ENCODE data around the gene EFNA1. TPM values are rescaled to one million over a fixed set of nuclear protein-coding genes. Genes with fewer than 3 reads are reported as not detected.

The EFNA1 gene
- total and polyA plus RNA-seq, 2 of the 8 experiments (the other 6 are each of a cell fraction or from before 2014, with no cell fraction given), result 4.9 to 14.6 TPM

- H3K4me1 ChIP-seq (replicated peaks in 1 of 4; ENCODE audit: control insufficient read depth in 3 of 4, insufficient read depth in 4 of 4, low read length in 3 of 4), result peaks cover 3 to 23% (median 8%) of the 10 kb centered on the region in 4 experiments; a peak in 6 of 7 replicates
- H3K9ac ChIP-seq (replicated peaks in 1 of 4; ENCODE audit: extremely low read depth in 1 of 4, low read depth in 3 of 4, low read length in 3 of 4), result peak within 1 kb of the TSS; percentile 8 to 66 (median 50); a peak in 6 of 7 replicates
- H3K27me3 ChIP-seq (replicated peaks in 1 of 4; ENCODE audit: control insufficient read depth in 3 of 4, extremely low read depth in 1 of 4, insufficient read depth in 3 of 4, low read length in 3 of 4), result no peaks in the 10 kb centered on the region
- peak within 1 kb of the TSS; percentile 94 for H3K56ac ChIP-seq (replicated peaks; ENCODE audit: insufficient read length, low read depth, low read length)
- POLR2A ChIA-PET (ENCODE audit: partially characterized antibody), result interaction anchor here (0.7 to 20.5 kb wide), 21 partner anchors 12 to 147 kb away, joined by 3 to 512 read pairs (median 4); partner anchors contain the start of genes CLK2, DPM3, EFNA4 and MTX1
- H3K27ac ChIP-seq (ENCODE audit: low read depth, low read length), result peak within 1 kb of the TSS; percentile 68
- peak within 1 kb of the TSS; percentile 88 for H2BK5ac ChIP-seq (ENCODE audit: low read depth, low read length)
- H4K5ac ChIP-seq (ENCODE audit: insufficient read length, low read depth, low read length), result peak within 1 kb of the TSS; percentile 96
- H3K79me2 ChIP-seq (ENCODE audit: control insufficient read depth in 1 of 2, insufficient read depth in 2 of 2, low read length in 2 of 2), result peaks cover 0 to 16% of the 10 kb centered on the region in 2 experiments; a peak in 2 of 4 replicates
- peak within 1 kb of the TSS; percentile 84; the same call in 1 of the 2 replicates for H2BK15ac ChIP-seq (ENCODE audit: low read length)
- peak within 1 kb of the TSS; percentile 70 to 95 (median 86) for H3K4me3 ChIP-seq (ENCODE audit: extremely low read depth in 1 of 4, insufficient read depth in 2 of 4, low read depth in 3 of 4, low read length in 4 of 4)
- H2BK12ac ChIP-seq (ENCODE audit: low read depth, low read length), result peak within 1 kb of the TSS; percentile 53; the same call in 1 of the 2 replicates
- FAIRE-seq (no peak), DNase-seq (ENCODE audit: low read depth in 1 of 2, low spot score in 2 of 2) (peak in 1 of 2 experiments; percentile 84)
- peak within 1 kb of the TSS; percentile 99 for H4K91ac ChIP-seq (replicated peaks; ENCODE audit: insufficient read length, low read length)
- H4K20me1 ChIP-seq (replicated peaks in 1 of 2; ENCODE audit: control insufficient read depth in 1 of 2, insufficient read depth in 2 of 2, low read length in 2 of 2), result peaks cover 5 to 8% of the 10 kb centered on the region in 2 experiments
- H3K14ac ChIP-seq (ENCODE audit: insufficient read length), result peak within 1 kb of the TSS; percentile 13
- no peaks in the 10 kb centered on the region for H3K9me3 ChIP-seq (ENCODE audit: insufficient read depth in 2 of 2, low read depth in 1 of 2, low read length in 1 of 2)
- H3K18ac ChIP-seq (ENCODE audit: extremely low read depth, low read length), result peak within 1 kb of the TSS; percentile 98
- H2BK120ac ChIP-seq (replicated peaks; ENCODE audit: low read depth, low read length), result peak within 1 kb of the TSS; percentile 91
- H3K23ac ChIP-seq (ENCODE audit: insufficient read length), result no peak within 1 kb of the TSS
- no peaks in the 10 kb centered on the region; the same call in 1 of the 2 replicates for H3K79me1 ChIP-seq (ENCODE audit: low read depth, low read length)
- peak within 1 kb of the TSS; percentile 98 for H3K4ac ChIP-seq (replicated peaks; ENCODE audit: insufficient read length, low read depth, low read length)
- peak within 1 kb of the TSS; percentile 37 to 90 for H3K4me2 ChIP-seq (ENCODE audit: insufficient read depth in 1 of 2, low read depth in 2 of 2, low read length in 2 of 2)
- peak within 1 kb of the TSS; percentile 30; the same call in 1 of the 2 replicates for H2AFZ ChIP-seq (ENCODE audit: low read length)
- peak within 1 kb of the TSS; percentile 80 for H2BK20ac ChIP-seq (ENCODE audit: low read length)
- peak within 1 kb of the TSS; percentile 3; the same call in 1 of the 2 replicates for H2AK5ac ChIP-seq (ENCODE audit: low read depth, low read length)
- peaks cover 10% of the 10 kb centered on the region; the same call in 1 of the 2 replicates for H3K23me2 ChIP-seq (ENCODE audit: low read depth, low read length)
- peak within 1 kb of the TSS; percentile 91 for H4K8ac ChIP-seq (ENCODE audit: extremely low read depth, insufficient read depth, low read length)
- peaks cover 18 to 29% (median 22%) of the 10 kb centered on the region in 4 experiments for H3K36me3 ChIP-seq (ENCODE audit: control insufficient read depth in 2 of 4, insufficient read depth in 4 of 4, low read length in 3 of 4)
- 1% methylated on average over 34 of the region's 38 CpGs; no CpG with 5 or more reads in 1 of the 2 experiments for WGBS, 2 experiments (ENCODE audit: extremely low coverage in 1 of 2, insufficient coverage in 1 of 2, insufficient read length in 1 of 2, insufficient replicate concordance in 2 of 2, low coverage in 1 of 2, low lambda C conversion rate in 2 of 2, missing lambda C conversion rate in 1 of 2)
- CTCF ChIA-PET (ENCODE audit: partially characterized antibody), result interaction anchor here (0.7 to 12.4 kb wide), 30 partner anchors 12 to 557 kb away, joined by 3 to 215 read pairs (median 4); partner anchors contain the start of genes ADAM15, DPM3, EFNA1 and EFNA4
- TF ChIP-seq SIN3A (conservative IDR thresholded peaks at IDR 0.05 in 1 of 2, IDR thresholded peaks at IDR 0.05 in 1 of 2; ENCODE audit: low read depth in 1 of 2, low read length in 2 of 2) (peak in 1 of 2 experiments; percentile 9; a peak in 2 of 4 replicates), KDM1A (IDR thresholded peaks at IDR 0.05; ENCODE audit: borderline replicate concordance, low read length) (peak; percentile 5; the same call in 1 of the 2 replicates), ASH2L (IDR thresholded peaks at IDR 0.05; ENCODE audit: low read length) (peak; percentile 13), NRF1 (IDR thresholded peaks at IDR 0.05; ENCODE audit: low read depth, low read length) (peak; percentile 70), TBP (IDR thresholded peaks at IDR 0.05; ENCODE audit: low read depth, low read length) (peak; percentile 4; the same call in 1 of the 2 replicates), CHD2 (IDR thresholded peaks at IDR 0.05; ENCODE audit: low read length) (no peak), GTF2F1 (IDR thresholded peaks at IDR 0.05; ENCODE audit: borderline replicate concordance, low read depth, low read length) (no peak), YY1 (IDR thresholded peaks at IDR 0.05; ENCODE audit: low read depth, low read length) (no peak), EGR1 (IDR thresholded peaks at IDR 0.05; ENCODE audit: borderline replicate concordance, low read depth, low read length) (no peak)
- TF ChIP-seq, protein P1, sequence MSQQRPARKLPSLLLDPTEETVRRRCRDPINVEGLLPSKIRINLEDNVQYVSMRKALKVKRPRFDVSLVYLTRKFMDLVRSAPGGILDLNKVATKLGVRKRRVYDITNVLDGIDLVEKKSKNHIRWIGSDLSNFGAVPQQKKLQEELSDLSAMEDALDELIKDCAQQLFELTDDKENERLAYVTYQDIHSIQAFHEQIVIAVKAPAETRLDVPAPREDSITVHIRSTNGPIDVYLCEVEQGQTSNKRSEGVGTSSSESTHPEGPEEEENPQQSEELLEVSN (IDR thresholded peaks at IDR 0.05), result peak; percentile 76
These were observed 46.0 kb downstream of the EFNA1 start, which contains the start of gene TRIM46 for GRCh38 chr1:155173478-155174323. TRIM46 (plus strand) TSS chr1:155173849; CDS start chr1:155173967, 118 bp downstream.

All from H1 (cell line).